PC-3 (cell line): ENCODE measurements around the gene CHAC1. TPM values are rescaled to one million over a fixed set of nuclear protein-coding genes. Genes with fewer than 3 reads are reported as not detected.
A peak's percentile ranks its signal among the peaks of the same experiment; 100 is the strongest.

Source experiments
- ATAC-seq: fragments of 200-7000 bp; cut with Tn5 transposase; 2 replicates; pipeline ENCODE4 v1.9.1; 2020; ENCODE audit warnings: mild to moderate bottlenecking, moderate library complexity
- BruUV-seq: library from RNA; stranded (reverse); fragments of 400-500 nt; replicated peaks from 2 replicates; lab custom pipeline; 2021; lab: Mats Ljungman, UMichigan
- CTCF ChIA-PET: fragments of 300-600 bp; sonication (Branson Sonifier 250); formaldehyde crosslinking; loops from one replicate; lab custom pipeline; 2022; ENCODE audit warnings: antibody characterized with exemption; lab: Charles Lee
- POLR2A ChIA-PET: fragments of 300-600 bp; sonication (Branson Sonifier 250); formaldehyde crosslinking; loops from one replicate; lab custom pipeline; 2022; ENCODE audit warnings: antibody characterized with exemption; ENCODE audit not compliant: unreplicated experiment; lab: Charles Lee
- DNase-seq: peaks from one replicate; pipeline ENCODE4 v3.0.0-alpha.2; 2015
- H2AFZ ChIP-seq: fragments of 300-600 bp; sonication (generic); 2 replicates; pipeline ENCODE4 v1.6.0; 2016; ENCODE audit warnings: antibody characterized with exemption, low read length
- H3F3A ChIP-seq: fragments of 300-600 bp; sonication (generic); one replicate; pipeline ENCODE4 v1.6.0; 2017; ENCODE audit warnings: antibody characterized with exemption, low read length, control low read depth, mild to moderate bottlenecking; ENCODE audit not compliant: unreplicated experiment
- H3K27ac ChIP-seq: fragments of 300-600 bp; sonication (generic); 2 replicates; pipeline ENCODE4 v1.5.1; 2016; ENCODE audit warnings: mild to moderate bottlenecking, low read length
- H3K27me3 ChIP-seq: fragments of 300-600 bp; sonication (generic); 2 replicates; pipeline ENCODE4 v1.6.1; 2016; ENCODE audit warnings: low read length, mixed read lengths
- H3K36me3 ChIP-seq: fragments of 300-600 bp; sonication (generic); 2 replicates; pipeline ENCODE4 v1.6.1; 2016; ENCODE audit warnings: low read depth, mixed run types, low read length, mixed read lengths
- H3K4me1 ChIP-seq: fragments of 300-600 bp; sonication (generic); 2 replicates; pipeline ENCODE4 v1.5.1; 2016; ENCODE audit warnings: low read length; ENCODE audit not compliant: insufficient read depth
- H3K4me2 ChIP-seq: fragments of 300-600 bp; sonication (generic); 2 replicates; pipeline ENCODE4 v1.6.0; 2016; ENCODE audit warnings: low read length
- H3K4me3 ChIP-seq: fragments of 300-600 bp; sonication (generic); 2 replicates; pipeline ENCODE4 v1.5.1; 2016; ENCODE audit warnings: mild to moderate bottlenecking, low read length, mixed read lengths
- H3K79me2 ChIP-seq: fragments of 300-600 bp; sonication (generic); 2 replicates; pipeline ENCODE4 v1.6.1; 2017; ENCODE audit warnings: low read length, mixed read lengths
- H3K9ac ChIP-seq: fragments of 300-600 bp; sonication (generic); 2 replicates; pipeline ENCODE4 v1.6.0; 2016; ENCODE audit warnings: mild to moderate bottlenecking, low read length
- H3K9me2 ChIP-seq: fragments of 300-600 bp; sonication (generic); replicated peaks from 2 replicates; pipeline ENCODE4 v1.6.1; 2016; ENCODE audit warnings: mixed run types, low read length, mixed read lengths
- H3K9me3 ChIP-seq: fragments of 300-600 bp; sonication (generic); 2 replicates; pipeline ENCODE4 v1.6.1; 2016; ENCODE audit warnings: low read length, mixed read lengths
- H4K20me1 ChIP-seq: fragments of 300-600 bp; sonication (generic); 2 replicates; pipeline ENCODE4 v1.6.1; 2016; ENCODE audit warnings: low read length, mixed read lengths
- EZH2 ChIP-seq: fragments of 300-600 bp; sonication (generic); IDR thresholded peaks from one replicate; pipeline ENCODE4 v1.6.1; 2017; ENCODE audit warnings: antibody characterized with exemption, mild to moderate bottlenecking, low read length; ENCODE audit not compliant: unreplicated experiment
- EZH2phosphoT487 ChIP-seq: fragments of 300-600 bp; sonication (generic); IDR thresholded peaks from 2 replicates; pipeline ENCODE4 v1.6.1; 2018; ENCODE audit warnings: mild to moderate bottlenecking, antibody characterized with exemption, low read length, borderline replicate concordance
- intact Hi-C: fragments of 100-400 bp; cut with micrococcal nuclease; formaldehyde crosslinking; loops from 2 replicates; pipeline ENCODE4 v1.9.0; 2023
- total RNA-seq: library from RNA; depleted of rRNA; stranded (reverse); fragments of >200 nt; gene quantifications from 2 replicates; pipeline ENCODE4 v1.2.3, GENCODE V29; 2014
- TF ChIP-seq, protein P1 (sequence below): fragments of 300-600 bp; sonication (generic); conservative IDR thresholded peaks from 2 replicates; pipeline ENCODE4 v1.5.1; 2017; ENCODE audit warnings: antibody characterized with exemption, low read depth, mild to moderate bottlenecking, low read length

Gene CHAC1
- total RNA-seq, 1 experiment from 2014 or later = 13.3 TPM

- Histone ChIP-seq H3K27me3 (no peaks in the 10 kb centered on the region), H4K20me1 (no peaks in the 10 kb centered on the region), H3F3A (no peaks in the 10 kb centered on the region), H3K9ac (no peak overlapping the region), H3K9me3 (no peaks in the 10 kb centered on the region), H2AFZ (no peak overlapping the region), H3K4me3 (no peak overlapping the region), H3K9me2 (no peaks in the 10 kb centered on the region), H3K27ac (no peak overlapping the region), H3K79me2 (no peaks in the 10 kb centered on the region), H3K36me3 (no peaks in the 10 kb centered on the region), H3K4me1 (peaks cover 16% of the 10 kb centered on the region), H3K4me2 (no peak overlapping the region)
- ChIA-PET CTCF (no interaction called here), POLR2A (interaction anchor here (0.7 kb wide), 1 partner anchor 383 kb away, joined by 6 read pairs; no protein-coding TSS in a partner anchor)
- ATAC-seq (no peak), DNase-seq (no peak)
- intact Hi-C loops = loop anchor here (5.0 kb wide), 1 partner anchor 48 kb away; no protein-coding TSS in a partner anchor
- BruUV-seq = no TSS peak
- TF ChIP-seq, protein P1, sequence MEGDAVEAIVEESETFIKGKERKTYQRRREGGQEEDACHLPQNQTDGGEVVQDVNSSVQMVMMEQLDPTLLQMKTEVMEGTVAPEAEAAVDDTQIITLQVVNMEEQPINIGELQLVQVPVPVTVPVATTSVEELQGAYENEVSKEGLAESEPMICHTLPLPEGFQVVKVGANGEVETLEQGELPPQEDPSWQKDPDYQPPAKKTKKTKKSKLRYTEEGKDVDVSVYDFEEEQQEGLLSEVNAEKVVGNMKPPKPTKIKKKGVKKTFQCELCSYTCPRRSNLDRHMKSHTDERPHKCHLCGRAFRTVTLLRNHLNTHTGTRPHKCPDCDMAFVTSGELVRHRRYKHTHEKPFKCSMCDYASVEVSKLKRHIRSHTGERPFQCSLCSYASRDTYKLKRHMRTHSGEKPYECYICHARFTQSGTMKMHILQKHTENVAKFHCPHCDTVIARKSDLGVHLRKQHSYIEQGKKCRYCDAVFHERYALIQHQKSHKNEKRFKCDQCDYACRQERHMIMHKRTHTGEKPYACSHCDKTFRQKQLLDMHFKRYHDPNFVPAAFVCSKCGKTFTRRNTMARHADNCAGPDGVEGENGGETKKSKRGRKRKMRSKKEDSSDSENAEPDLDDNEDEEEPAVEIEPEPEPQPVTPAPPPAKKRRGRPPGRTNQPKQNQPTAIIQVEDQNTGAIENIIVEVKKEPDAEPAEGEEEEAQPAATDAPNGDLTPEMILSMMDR = no peak
Measured at GRCh38 chr15:40949756-40950207, 3.5 kb upstream of the CHAC1 start.

DNA sequence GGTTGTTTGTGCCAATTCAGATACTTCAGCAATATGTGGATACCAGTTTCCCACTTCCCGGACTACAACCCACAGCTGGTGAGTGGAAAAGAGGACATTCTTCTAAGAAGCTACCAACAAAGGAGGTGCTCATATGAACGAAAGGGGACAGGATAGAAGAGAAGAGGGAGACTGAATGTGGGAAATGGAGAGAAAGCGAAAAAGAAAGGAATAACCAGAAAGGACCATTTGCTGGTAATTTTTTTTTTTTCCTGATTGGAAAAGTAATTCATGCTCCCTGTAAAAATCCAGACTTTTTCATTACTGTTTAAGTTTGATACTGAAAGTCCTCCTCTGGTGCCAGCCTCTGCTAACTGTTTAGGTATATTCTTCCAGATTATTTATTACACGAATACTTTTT lies 1.5 kb upstream of the CHAC1 start:
- no peak overlapping the region for H3K4me2 ChIP-seq
- no peaks in the 10 kb centered on the region for H3K27me3 ChIP-seq
- no peaks in the 10 kb centered on the region for H3F3A ChIP-seq
- no peaks in the 10 kb centered on the region for H3K79me2 ChIP-seq
- H3K4me1 ChIP-seq = peaks cover 16% of the 10 kb centered on the region
- ChIA-PET POLR2A (interaction anchor here (0.6 kb wide), 1 partner anchor 46 kb away, joined by 3 read pairs; no protein-coding TSS in a partner anchor), CTCF (interaction anchor here (0.7 to 0.8 kb wide), 2 partner anchors 9 to 22 kb away, joined by 6 read pairs; no protein-coding TSS in a partner anchor)
- no peak overlapping the region for H3K27ac ChIP-seq
- H3K9me2 ChIP-seq = no peaks in the 10 kb centered on the region
- H3K9ac ChIP-seq = no peak overlapping the region
- no peaks in the 10 kb centered on the region for H4K20me1 ChIP-seq
- H3K4me3 ChIP-seq = no peak overlapping the region
- no peaks in the 10 kb centered on the region for H3K9me3 ChIP-seq
- no peak for DNase-seq
- no TSS peak for BruUV-seq
- no peaks in the 10 kb centered on the region for H3K36me3 ChIP-seq
- ATAC-seq = no peak
- no peak overlapping the region for H2AFZ ChIP-seq
- TF ChIP-seq EZH2phosphoT487 = no peak
- TF ChIP-seq EZH2 = no peak
- intact Hi-C loops = loop anchor here (5.0 kb wide), 1 partner anchor 46 kb away; no protein-coding TSS in a partner anchor

DNA sequence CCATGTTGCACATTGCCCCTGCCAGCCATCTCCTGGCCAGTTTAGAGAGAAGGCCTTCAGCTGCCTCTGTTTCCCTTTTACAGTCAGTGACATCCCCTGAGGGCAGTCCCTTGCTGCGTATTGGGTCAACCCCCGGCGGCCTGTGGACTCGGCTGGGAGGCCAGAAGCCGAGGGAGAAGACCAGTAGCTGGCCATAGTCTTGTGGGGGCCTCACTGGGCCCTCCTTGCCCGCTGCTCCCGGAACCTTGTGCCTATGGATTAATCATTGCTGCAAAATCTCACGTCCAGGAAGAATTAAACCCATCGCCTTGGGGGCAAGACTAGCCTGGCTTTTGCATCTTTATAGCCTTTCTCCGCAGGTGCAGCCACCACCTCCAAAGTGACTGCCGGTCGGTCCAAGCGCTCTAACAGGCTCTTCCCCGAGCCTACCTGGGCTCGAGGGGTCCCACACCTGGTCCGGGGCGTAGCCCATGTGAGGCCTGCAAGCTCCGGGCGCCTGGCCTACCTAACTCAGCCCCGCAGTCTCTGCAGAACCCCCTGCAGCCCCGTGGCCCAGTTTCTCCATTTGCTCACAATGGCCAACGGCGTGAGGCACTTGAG lies 870 bp upstream of the CHAC1 start:
- ChIA-PET CTCF (interaction anchor here (0.7 to 1.3 kb wide), 4 partner anchors 9 to 73 kb away, joined by 3 to 10 read pairs (median 6); no protein-coding TSS in a partner anchor), POLR2A (interaction anchor here (0.6 to 0.7 kb wide), 3 partner anchors 23 to 1799 kb away, joined by 3 to 21 read pairs (median 9); no protein-coding TSS in a partner anchor)
- peak overlapping the region; percentile 74 for H3K9ac ChIP-seq
- intact Hi-C loops = loop anchor here (5.0 kb wide), 1 partner anchor 45 kb away; no protein-coding TSS in a partner anchor
- H3K4me1 ChIP-seq = peaks cover 16% of the 10 kb centered on the region
- ATAC-seq (no peak), DNase-seq (no peak)
- H3K4me3 ChIP-seq = peak overlapping the region; percentile 79
- TSS peak; percentile 82 for BruUV-seq
- no peaks in the 10 kb centered on the region for H4K20me1 ChIP-seq
- H3K79me2 ChIP-seq = no peaks in the 10 kb centered on the region
- no peaks in the 10 kb centered on the region for H3K9me2 ChIP-seq
- H3K27ac ChIP-seq = peak overlapping the region; percentile 35
- TF ChIP-seq, protein P1 = no peak
- no peak for TF ChIP-seq EZH2
- no peak for TF ChIP-seq EZH2phosphoT487
- H3F3A ChIP-seq = no peaks in the 10 kb centered on the region
- peak overlapping the region; percentile 89 for H2AFZ ChIP-seq
- no peaks in the 10 kb centered on the region for H3K9me3 ChIP-seq
- no peaks in the 10 kb centered on the region for H3K27me3 ChIP-seq
- H3K36me3 ChIP-seq = no peaks in the 10 kb centered on the region
- H3K4me2 ChIP-seq = peak overlapping the region; percentile 95
